ENCODE measurements around the gene MAPK12.

Gene MAPK12

GRCh38 chr22:50298937-50299784 lies 37.7 kb upstream of the MAPK12 start:
- FAIRE-seq: no peak

GRCh38 chr22:50298266-50298637 lies 36.8 kb upstream of the MAPK12 start:
- FAIRE-seq: no peak

GRCh38 chr22:50297510-50298265 lies 36.2 kb upstream of the MAPK12 start:
- FAIRE-seq: no peak

- FAIRE-seq: no peak
Observed at GRCh38 chr22:50296658-50297490, 35.4 kb upstream of the MAPK12 start.

DNA sequence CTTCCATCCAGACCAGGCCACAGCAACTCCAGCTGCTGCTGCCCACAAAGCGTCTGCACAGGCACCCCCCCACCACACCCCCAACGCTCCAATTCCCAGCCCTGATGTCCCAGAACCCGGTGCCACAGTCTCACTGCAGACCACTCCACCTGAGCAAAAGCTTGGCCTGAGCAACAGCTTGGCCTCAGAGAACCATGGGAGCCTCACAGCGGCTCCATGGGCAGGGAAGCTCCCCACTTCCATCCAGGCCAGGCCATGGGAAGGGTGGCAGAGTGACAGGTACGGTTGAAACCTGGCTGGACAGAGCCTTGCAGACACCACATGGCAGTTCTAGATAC lies 32.8 kb upstream of the MAPK12 start:
- FAIRE-seq: no peak

DNA sequence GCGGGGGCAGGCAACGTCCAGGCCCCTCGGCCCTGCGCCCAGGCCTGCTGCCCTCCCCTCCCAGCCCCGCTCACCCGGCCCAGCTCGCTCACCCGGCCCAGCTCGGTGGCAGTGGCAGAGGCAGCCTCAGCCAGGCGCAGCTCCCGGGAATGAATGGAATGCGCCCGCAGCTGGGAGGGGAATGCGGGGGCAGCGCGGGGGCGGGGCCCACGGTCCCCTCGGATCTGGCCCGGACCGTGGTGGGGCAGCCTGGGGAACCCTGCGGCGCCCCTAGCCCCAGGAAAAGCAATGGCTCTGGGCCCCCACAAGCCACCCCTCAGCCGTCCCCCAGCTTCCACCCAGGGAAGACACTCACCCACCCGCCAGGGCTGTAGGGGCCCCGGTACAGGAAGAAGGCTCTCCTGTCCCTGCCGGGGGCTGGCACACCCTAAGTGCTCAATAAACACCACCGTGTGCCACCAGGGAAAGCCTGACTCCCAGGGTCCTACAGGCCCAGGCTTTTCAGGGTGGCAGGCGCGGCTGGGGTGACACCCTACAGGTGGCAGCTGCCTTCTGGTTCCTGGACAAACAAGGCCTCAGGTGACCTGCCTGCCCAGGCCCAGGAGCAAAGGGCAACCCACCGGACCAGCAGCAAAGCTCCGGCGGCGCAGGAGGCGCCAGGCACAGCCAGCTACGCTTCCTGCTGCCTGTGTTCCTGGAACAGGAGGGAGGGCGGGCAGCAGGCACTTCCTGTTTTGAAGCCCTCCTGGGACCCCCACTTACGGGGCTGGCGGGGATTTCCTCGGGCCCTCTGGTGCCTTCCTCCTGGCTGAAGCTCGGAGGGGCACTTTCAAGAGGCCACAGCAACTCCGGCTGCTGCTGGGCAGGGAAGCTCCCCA lies 32.2 kb upstream of the MAPK12 start:
- no peak for FAIRE-seq

DNA sequence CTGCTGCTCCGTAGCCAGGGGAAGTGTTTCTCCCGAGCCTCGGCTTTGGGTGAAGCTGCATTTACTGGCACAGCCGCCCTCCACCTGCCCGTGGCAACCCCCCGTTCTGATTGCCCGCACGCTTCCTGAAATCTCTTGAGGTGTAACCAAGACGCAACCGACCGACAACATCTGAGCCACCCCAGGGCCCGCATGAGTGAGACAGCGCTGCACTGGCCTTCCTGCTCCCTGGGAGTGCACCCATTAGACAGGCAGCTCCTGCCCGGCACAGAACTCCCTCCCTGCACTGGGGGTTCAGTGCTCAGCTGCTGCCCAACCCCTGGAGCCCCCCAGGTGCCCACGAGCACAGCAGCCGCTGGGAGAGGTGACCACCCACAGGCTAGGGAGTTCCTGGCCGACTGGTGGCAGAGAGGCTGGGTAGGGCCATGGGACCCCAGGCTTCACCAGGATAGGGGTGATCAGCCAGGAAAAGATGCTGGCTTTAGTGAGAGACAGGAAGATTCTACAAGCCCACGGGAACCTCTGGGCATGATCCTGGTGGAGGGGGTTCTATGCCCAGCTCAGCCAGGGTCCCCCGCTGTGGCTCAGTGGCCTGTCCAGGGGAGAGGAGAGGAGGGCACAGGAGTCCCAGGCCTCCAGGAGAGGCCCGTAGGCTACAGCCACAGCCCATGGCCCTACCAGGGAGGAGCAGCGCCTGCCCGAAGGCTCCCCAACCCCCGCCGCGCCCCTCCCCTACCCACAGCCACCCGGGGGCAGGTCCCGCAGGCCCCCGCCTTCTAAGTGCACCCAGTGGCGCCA lies 31.4 kb upstream of the MAPK12 start:
- no peak for FAIRE-seq

GRCh38 chr22:50289942-50290630 lies 28.6 kb upstream of the MAPK12 start:
- FAIRE-seq: no peak

GRCh38 chr22:50289151-50289941 lies 27.9 kb upstream of the MAPK12 start:
- FAIRE-seq: no peak

GRCh38 chr22:50287731-50288130 lies 26.2 kb upstream of the MAPK12 start:
- FAIRE-seq: no peak

DNA sequence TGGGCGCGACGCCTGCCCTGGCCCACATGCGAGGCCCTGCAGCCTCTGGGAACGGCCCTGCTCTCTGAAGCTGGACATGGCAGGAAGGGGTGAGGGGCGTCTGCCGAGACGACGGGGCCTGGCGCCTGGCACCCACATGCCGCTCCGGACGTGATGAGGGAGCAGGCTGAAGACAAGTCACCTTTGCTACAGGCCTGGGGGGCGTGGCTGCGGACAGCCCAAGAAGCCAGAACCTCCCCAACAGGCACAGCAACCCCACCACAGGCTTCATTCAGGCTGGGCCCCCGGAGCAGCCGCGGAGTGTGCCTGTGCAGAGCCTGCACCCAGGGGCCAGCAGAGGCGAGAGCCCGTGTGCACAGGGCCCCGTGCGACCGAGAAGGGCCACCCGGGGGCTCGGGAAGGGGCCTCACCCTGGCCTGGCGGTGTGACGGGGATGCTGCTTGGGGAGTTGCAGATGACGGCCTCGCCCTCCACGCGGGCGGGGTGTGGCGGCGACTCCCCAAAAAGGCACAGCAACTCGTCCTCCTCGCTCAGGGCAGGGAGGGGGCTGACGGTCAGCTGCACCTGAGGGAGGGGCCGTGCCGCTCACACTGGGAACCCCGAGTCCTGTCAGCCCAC lies 25.3 kb upstream of the MAPK12 start:
- FAIRE-seq: no peak

GRCh38 chr22:50286275-50286674 lies 24.8 kb upstream of the MAPK12 start:
- FAIRE-seq: no peak

GRCh38 chr22:50285568-50286229 lies 24.2 kb upstream of the MAPK12 start:
- no peak for FAIRE-seq

- FAIRE-seq: no peak
Observed at GRCh38 chr22:50284479-50284878, 23.0 kb upstream of the MAPK12 start.

DNA sequence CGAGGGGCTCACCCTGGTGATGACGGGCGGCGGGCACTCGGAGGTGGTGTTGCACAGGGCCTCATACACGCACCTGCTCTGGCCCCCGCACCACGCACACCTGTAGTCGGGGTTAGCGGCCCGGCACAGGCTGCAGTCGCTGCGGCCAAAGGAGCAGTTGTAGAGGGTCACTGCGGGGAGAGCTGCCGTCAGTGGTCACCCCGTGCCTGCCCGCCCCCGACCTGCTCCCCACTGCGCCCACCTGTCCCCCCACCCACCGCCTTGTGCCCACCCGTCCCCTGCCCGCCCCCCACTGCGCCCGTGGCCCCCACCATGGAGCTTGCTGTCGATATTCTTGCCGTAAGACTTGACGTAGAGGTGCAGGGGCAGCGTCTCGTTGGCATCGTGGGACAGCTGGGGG lies 22.3 kb upstream of the MAPK12 start:
- no peak for FAIRE-seq

DNA sequence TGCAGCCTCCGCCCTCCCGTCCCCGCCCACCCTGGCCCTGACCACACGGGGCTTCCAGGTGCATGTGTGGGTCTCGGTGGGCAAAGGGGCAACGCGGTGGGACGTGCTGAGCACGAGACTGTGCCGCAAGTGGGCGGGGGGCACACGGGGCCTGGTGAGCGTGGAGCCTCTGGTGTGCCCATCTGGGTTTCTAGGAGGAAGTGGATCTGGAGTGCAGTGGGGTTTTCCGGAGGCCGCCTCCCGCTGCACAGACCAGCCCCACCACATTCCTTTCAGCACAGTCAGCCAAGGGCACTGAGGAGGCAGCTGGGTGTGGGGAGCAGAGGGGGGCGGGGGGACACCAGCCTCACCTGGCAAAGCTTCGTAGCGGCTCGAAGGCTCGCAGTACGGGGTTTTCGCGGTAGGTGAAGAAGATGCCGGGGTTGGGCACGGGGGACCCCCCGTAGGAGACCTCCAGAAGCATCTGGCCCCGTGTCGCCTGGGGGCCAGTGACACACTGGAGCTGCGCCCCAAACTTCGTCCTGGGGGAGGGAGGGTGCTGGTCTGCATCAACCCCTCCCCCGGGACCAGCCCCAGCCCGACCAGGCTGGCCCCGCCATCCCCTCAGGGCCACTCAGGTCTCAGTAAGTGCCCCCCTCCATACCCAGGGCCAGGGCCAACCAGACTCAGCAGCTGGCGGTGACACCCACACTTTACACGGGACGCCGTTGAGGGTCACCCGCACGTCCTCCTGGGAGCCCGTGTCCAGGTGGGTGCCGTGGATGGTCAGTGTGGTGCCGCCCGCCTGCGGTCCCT lies 21.1 kb upstream of the MAPK12 start:
- FAIRE-seq: no peak

- FAIRE-seq: no peak
Observed at GRCh38 chr22:50281957-50282356, 20.5 kb upstream of the MAPK12 start.

DNA sequence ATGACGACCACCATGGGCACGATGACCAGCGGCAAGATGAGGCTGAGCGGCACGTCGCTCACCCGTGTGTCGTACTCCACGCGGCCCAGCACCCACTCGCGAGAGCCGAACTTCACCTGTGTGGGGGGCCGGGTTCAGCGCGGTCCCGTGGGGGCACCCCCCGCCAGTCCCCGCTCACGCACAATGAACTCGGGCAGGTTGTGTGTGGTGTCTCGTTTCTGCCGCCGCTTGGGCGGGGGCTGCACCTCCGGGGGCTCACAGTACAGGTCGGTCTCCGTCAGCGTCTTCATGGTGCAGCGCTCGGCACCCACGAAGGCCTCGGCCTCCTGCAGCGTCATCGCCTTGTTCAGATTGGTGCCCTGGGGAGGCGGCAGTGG lies 19.9 kb upstream of the MAPK12 start:
- no peak for FAIRE-seq

Measured in colon (tissue), 2 donors.